ENCODE data around the gene SEPTIN8.

SEPTIN8 gene

GRCh38 chr5:132751444-132751843 lies 25.6 kb downstream of the SEPTIN8 start:
- Histone ChIP-seq H3K36me3 (ENCODE audit: control insufficient read depth in 1 of 2, insufficient read depth in 2 of 2, low read length in 2 of 2) (peaks cover 11 to 18% of the 10 kb centered on the region in 2 experiments), H2BK120ac (ENCODE audit: insufficient read depth, low read length, poor library complexity) (no peak overlapping the region), H3K4me1 (ENCODE audit: control insufficient read depth in 1 of 2, insufficient read depth in 2 of 2, low read length in 2 of 2) (peaks cover 18% of the 10 kb centered on the region in 2 experiments), H3K9me3 (ENCODE audit: insufficient read depth, low read depth, low read length) (peaks cover 2% of the 10 kb centered on the region), H3K9ac (ENCODE audit: low read length) (no peak overlapping the region), H3K4me2 (ENCODE audit: low read length) (no peak overlapping the region), H2AFZ (ENCODE audit: insufficient read depth, low read length, poor library complexity) (no peak overlapping the region), H3K79me1 (ENCODE audit: low read length) (peaks cover 20% of the 10 kb centered on the region), H4K8ac (ENCODE audit: low read depth, low read length) (no peak overlapping the region), H3K18ac (ENCODE audit: low read length) (no peak overlapping the region), H3K4ac (ENCODE audit: low read depth, low read length) (no peak overlapping the region), H4K91ac (ENCODE audit: low read depth, low read length) (no peak overlapping the region), H3K79me2 (ENCODE audit: control insufficient read depth, insufficient read depth, low read length, poor library complexity) (peaks cover 10% of the 10 kb centered on the region), H3K14ac (ENCODE audit: low read length) (no peak overlapping the region), H4K12ac (ENCODE audit: low read depth, low read length) (no peak overlapping the region), H2AK5ac (ENCODE audit: low read length) (no peak overlapping the region), H3K23ac (ENCODE audit: low read length) (no peak overlapping the region), H2BK5ac (ENCODE audit: low read depth, low read length, poor library complexity) (no peak overlapping the region), H3K27ac (ENCODE audit: low read depth, low read length) (no peak overlapping the region), H3K4me3 (ENCODE audit: low read depth, low read length) (no peak overlapping the region), H2BK12ac (ENCODE audit: low read length) (no peak overlapping the region), H3K27me3 (ENCODE audit: insufficient read depth, low read length) (no peaks in the 10 kb centered on the region)
- no peak for DNase-seq
- WGBS (ENCODE audit: extremely low coverage, insufficient coverage, insufficient read length): no CpG with 5 or more reads among the region's 7 CpGs

GRCh38 chr5:132750471-132751230 lies 26.4 kb downstream of the SEPTIN8 start:
- no peak overlapping the region for H3K14ac ChIP-seq (ENCODE audit: low read length)
- no peak overlapping the region for H2BK5ac ChIP-seq (ENCODE audit: low read depth, low read length, poor library complexity)
- no peak overlapping the region for H3K23ac ChIP-seq (ENCODE audit: low read length)
- peak overlapping the region; percentile 35 for H2BK12ac ChIP-seq (ENCODE audit: low read length)
- no peak overlapping the region for H3K18ac ChIP-seq (ENCODE audit: low read length)
- H3K4me1 ChIP-seq (ENCODE audit: control insufficient read depth in 1 of 2, insufficient read depth in 2 of 2, low read length in 2 of 2): peaks cover 18% of the 10 kb centered on the region in 2 experiments
- no CpG with 5 or more reads among the region's 10 CpGs for WGBS (ENCODE audit: extremely low coverage, insufficient coverage, insufficient read length)
- peaks cover 20% of the 10 kb centered on the region for H3K79me1 ChIP-seq (ENCODE audit: low read length)
- H3K4ac ChIP-seq (ENCODE audit: low read depth, low read length): no peak overlapping the region
- no peaks in the 10 kb centered on the region for H3K27me3 ChIP-seq (ENCODE audit: insufficient read depth, low read length)
- no peak overlapping the region for H2AK5ac ChIP-seq (ENCODE audit: low read length)
- peaks cover 2% of the 10 kb centered on the region for H3K9me3 ChIP-seq (ENCODE audit: insufficient read depth, low read depth, low read length)
- DNase-seq: no peak
- H4K12ac ChIP-seq (ENCODE audit: low read depth, low read length): no peak overlapping the region
- no peak overlapping the region for H3K9ac ChIP-seq (ENCODE audit: low read length)
- H2AFZ ChIP-seq (ENCODE audit: insufficient read depth, low read length, poor library complexity): no peak overlapping the region
- H3K4me3 ChIP-seq (ENCODE audit: low read depth, low read length): no peak overlapping the region
- peaks cover 10 to 15% of the 10 kb centered on the region in 2 experiments for H3K36me3 ChIP-seq (ENCODE audit: control insufficient read depth in 1 of 2, insufficient read depth in 2 of 2, low read length in 2 of 2)
- H4K8ac ChIP-seq (ENCODE audit: low read depth, low read length): no peak overlapping the region
- peaks cover 10% of the 10 kb centered on the region for H3K79me2 ChIP-seq (ENCODE audit: control insufficient read depth, insufficient read depth, low read length, poor library complexity)
- H3K4me2 ChIP-seq (ENCODE audit: low read length): no peak overlapping the region
- H3K27ac ChIP-seq (ENCODE audit: low read depth, low read length): no peak overlapping the region
- peak overlapping the region; percentile 23 for H2BK120ac ChIP-seq (ENCODE audit: insufficient read depth, low read length, poor library complexity)
- no peak overlapping the region for H4K91ac ChIP-seq (ENCODE audit: low read depth, low read length)

GRCh38 chr5:132749506-132749905 lies 27.5 kb downstream of the SEPTIN8 start:
- H3K4ac ChIP-seq (ENCODE audit: low read depth, low read length): no peak overlapping the region
- H3K23ac ChIP-seq (ENCODE audit: low read length): no peak overlapping the region
- H3K4me2 ChIP-seq (ENCODE audit: low read length): no peak overlapping the region
- H3K27ac ChIP-seq (ENCODE audit: low read depth, low read length): no peak overlapping the region
- no peak overlapping the region for H2AK5ac ChIP-seq (ENCODE audit: low read length)
- no peak overlapping the region for H2BK5ac ChIP-seq (ENCODE audit: low read depth, low read length, poor library complexity)
- no peak overlapping the region for H3K18ac ChIP-seq (ENCODE audit: low read length)
- no peak overlapping the region for H3K14ac ChIP-seq (ENCODE audit: low read length)
- peaks cover 15 to 17% of the 10 kb centered on the region in 2 experiments for H3K4me1 ChIP-seq (ENCODE audit: control insufficient read depth in 1 of 2, insufficient read depth in 2 of 2, low read length in 2 of 2)
- H2AFZ ChIP-seq (ENCODE audit: insufficient read depth, low read length, poor library complexity): no peak overlapping the region
- peaks cover 10% of the 10 kb centered on the region for H3K79me2 ChIP-seq (ENCODE audit: control insufficient read depth, insufficient read depth, low read length, poor library complexity)
- peaks cover 10 to 13% of the 10 kb centered on the region in 2 experiments for H3K36me3 ChIP-seq (ENCODE audit: control insufficient read depth in 1 of 2, insufficient read depth in 2 of 2, low read length in 2 of 2)
- no peak overlapping the region for H4K8ac ChIP-seq (ENCODE audit: low read depth, low read length)
- no CpG with 5 or more reads among the region's 2 CpGs for WGBS (ENCODE audit: extremely low coverage, insufficient coverage, insufficient read length)
- no peak overlapping the region for H4K12ac ChIP-seq (ENCODE audit: low read depth, low read length)
- no peak for DNase-seq
- H3K4me3 ChIP-seq (ENCODE audit: low read depth, low read length): no peak overlapping the region
- H3K9ac ChIP-seq (ENCODE audit: low read length): no peak overlapping the region
- H2BK12ac ChIP-seq (ENCODE audit: low read length): no peak overlapping the region
- no peak overlapping the region for H2BK120ac ChIP-seq (ENCODE audit: insufficient read depth, low read length, poor library complexity)
- H3K27me3 ChIP-seq (ENCODE audit: insufficient read depth, low read length): no peaks in the 10 kb centered on the region
- H3K9me3 ChIP-seq (ENCODE audit: insufficient read depth, low read depth, low read length): peaks cover 2% of the 10 kb centered on the region
- H3K79me1 ChIP-seq (ENCODE audit: low read length): peaks cover 20% of the 10 kb centered on the region
- no peak overlapping the region for H4K91ac ChIP-seq (ENCODE audit: low read depth, low read length)

GRCh38 chr5:132748522-132749000 lies 28.5 kb downstream of the SEPTIN8 start:
- Histone ChIP-seq H4K8ac (ENCODE audit: low read depth, low read length) (peak overlapping the region; percentile 83), H3K4ac (ENCODE audit: low read depth, low read length) (no peak overlapping the region), H2BK120ac (ENCODE audit: insufficient read depth, low read length, poor library complexity) (peak overlapping the region; percentile 99), H3K27ac (ENCODE audit: low read depth, low read length) (no peak overlapping the region), H4K12ac (ENCODE audit: low read depth, low read length) (no peak overlapping the region), H3K79me2 (ENCODE audit: control insufficient read depth, insufficient read depth, low read length, poor library complexity) (peaks cover 10% of the 10 kb centered on the region), H3K27me3 (ENCODE audit: insufficient read depth, low read length) (no peaks in the 10 kb centered on the region), H2BK5ac (ENCODE audit: low read depth, low read length, poor library complexity) (peak overlapping the region; percentile 87), H2AFZ (ENCODE audit: insufficient read depth, low read length, poor library complexity) (no peak overlapping the region), H3K9ac (ENCODE audit: low read length) (no peak overlapping the region), H3K4me1 (ENCODE audit: control insufficient read depth in 1 of 2, insufficient read depth in 2 of 2, low read length in 2 of 2) (peaks cover 15 to 17% of the 10 kb centered on the region in 2 experiments), H3K4me2 (ENCODE audit: low read length) (peak overlapping the region; percentile 85), H3K14ac (ENCODE audit: low read length) (peak overlapping the region; percentile 67), H3K79me1 (ENCODE audit: low read length) (peaks cover 20% of the 10 kb centered on the region), H2BK12ac (ENCODE audit: low read length) (peak overlapping the region; percentile 99), H3K23ac (ENCODE audit: low read length) (no peak overlapping the region), H3K4me3 (ENCODE audit: low read depth, low read length) (no peak overlapping the region), H3K9me3 (ENCODE audit: insufficient read depth, low read depth, low read length) (peaks cover 2% of the 10 kb centered on the region), H2AK5ac (ENCODE audit: low read length) (peak overlapping the region; percentile 49), H4K91ac (ENCODE audit: low read depth, low read length) (peak overlapping the region; percentile 98), H3K36me3 (ENCODE audit: control insufficient read depth in 1 of 2, insufficient read depth in 2 of 2, low read length in 2 of 2) (peaks cover 7 to 9% of the 10 kb centered on the region in 2 experiments), H3K18ac (ENCODE audit: low read length) (peak overlapping the region; percentile 98)
- WGBS (ENCODE audit: extremely low coverage, insufficient coverage, insufficient read length): no CpG with 5 or more reads among the region's 10 CpGs
- DNase-seq: no peak
